Renal pelvis (tissue), 12 donors: ENCODE results near the gene GPR6. TPM values are rescaled to one million over a fixed set of nuclear protein-coding genes. Genes with fewer than 3 reads are reported as not detected.

Source experiments
- DNase-seq: peaks from one replicate; pipeline ENCODE4 v3.0.0-alpha.2; 2013
- long read RNA-seq, 16 experiments: transcript quantifications; one replicate each; lab custom pipeline, GENCODE V29; 2026
- polyA plus RNA-seq, 3 donors: library from polyadenylated mRNA; unstranded; fragments of 120-200 nt; gene quantifications; one replicate each; pipeline ENCODE4 v1.2.1, GENCODE V29; 2013; ENCODE audit not compliant: insufficient read length in 3 of 3

GPR6 gene
- polyA plus RNA-seq: not detected
- long read RNA-seq, donor 1: 0 reads
- long read RNA-seq, donor 2: 0 reads
- long read RNA-seq, donor 3: 0 reads
- long read RNA-seq, donor 4: 0 reads
- long read RNA-seq, donor 5: 0 reads
- long read RNA-seq, donor 6: 0 reads
- long read RNA-seq, donor 7: 0 reads
- long read RNA-seq, donor 8: 0 reads
- long read RNA-seq, donor 9: 0 reads
- long read RNA-seq, donor 10: 0 reads
- long read RNA-seq, donor 11: 0 reads
- long read RNA-seq, donor 12: 0 reads
- long read RNA-seq, donor 13: 0 reads
- long read RNA-seq, donor 14: 0 reads
- long read RNA-seq, donor 15: 0 reads
- long read RNA-seq, donor 16: 0 reads

GRCh38 chr6:109978174-109979032 is at the start of gene GPR6:
GPR6 (plus strand) TSS chr6:109978311; CDS start chr6:109979113, 802 bp downstream.
- DNase-seq: peak; percentile 87

- DNase-seq: no peak
Measured at GRCh38 chr6:109934293-109934692, 43.8 kb upstream of the GPR6 start.

- DNase-seq: no peak
Measured at GRCh38 chr6:109939654-109940053, 38.5 kb upstream of the GPR6 start.

- no peak for DNase-seq
Measured at GRCh38 chr6:109944448-109944847, 33.7 kb upstream of the GPR6 start.

- no peak for DNase-seq
Measured at GRCh38 chr6:109945091-109945490, 33.0 kb upstream of the GPR6 start.

GRCh38 chr6:109946979-109947378 is 31.1 kb upstream of the GPR6 start:
- DNase-seq: no peak

- DNase-seq: no peak
Measured at GRCh38 chr6:109949281-109950065, 28.6 kb upstream of the GPR6 start.

GRCh38 chr6:109955491-109955890 is 22.6 kb upstream of the GPR6 start:
- no peak for DNase-seq

- DNase-seq: no peak
Measured at GRCh38 chr6:109958626-109959025, 19.5 kb upstream of the GPR6 start.

GRCh38 chr6:109961611-109962041 is 16.5 kb upstream of the GPR6 start:
- DNase-seq: no peak

- DNase-seq: no peak
Measured at GRCh38 chr6:109962271-109962670, 15.8 kb upstream of the GPR6 start.

GRCh38 chr6:109963598-109964170 is 14.4 kb upstream of the GPR6 start:
- no peak for DNase-seq

GRCh38 chr6:109964949-109965348 is 13.2 kb upstream of the GPR6 start:
- DNase-seq: no peak

- no peak for DNase-seq
Measured at GRCh38 chr6:109966299-109966698, 11.8 kb upstream of the GPR6 start.

GRCh38 chr6:109977791-109978173 is 329 bp upstream of the GPR6 start:
- no peak for DNase-seq

GRCh38 chr6:109979033-109979921 is 1.2 kb downstream of the GPR6 start:
- DNase-seq: peak; percentile 7

GRCh38 chr6:109984410-109984809 is 6.3 kb downstream of the GPR6 start:
- DNase-seq: no peak

- no peak for DNase-seq
Measured at GRCh38 chr6:109987196-109987595, 9.1 kb downstream of the GPR6 start.

- DNase-seq: no peak
Measured at GRCh38 chr6:109991201-109992101, 13.3 kb downstream of the GPR6 start.
